ENCODE results near the gene EFNA1. TPM values are rescaled to one million over a fixed set of nuclear protein-coding genes. Genes with fewer than 3 reads are reported as not detected.

EFNA1 gene
- total and polyA plus RNA-seq, 2 of the 13 experiments (the other 11 are each of a cell fraction or from before 2014, with no cell fraction given): 81.8 to 874 TPM

GRCh38 chr1:155139895-155140629, 12.4 kb downstream of the EFNA1 start, which contains the start of gene DPM3 (continued):
- TF ChIP-seq MXI1 (IDR thresholded peaks at IDR 0.05; ENCODE audit: borderline replicate concordance, low read depth, low read length): no peak; the same call in 2 of the 3 replicates
- 0 out of 2 replicates have a peak, but pooled peaks have one; percentile 14 for TF ChIP-seq CAMTA2 (CRISPR knock-in tag; IDR thresholded peaks at IDR 0.05; ENCODE audit: borderline replicate concordance)
- TF ChIP-seq TCF7L2 (IDR thresholded peaks at IDR 0.05; ENCODE audit: low read depth, low read length): no peak
- 0 out of 2 replicates have a peak, but pooled peaks have one; percentile 37 for TF ChIP-seq TSC22D2 (CRISPR knock-in tag; IDR thresholded peaks at IDR 0.05; ENCODE audit: borderline replicate concordance)
- TF ChIP-seq, protein P1, sequence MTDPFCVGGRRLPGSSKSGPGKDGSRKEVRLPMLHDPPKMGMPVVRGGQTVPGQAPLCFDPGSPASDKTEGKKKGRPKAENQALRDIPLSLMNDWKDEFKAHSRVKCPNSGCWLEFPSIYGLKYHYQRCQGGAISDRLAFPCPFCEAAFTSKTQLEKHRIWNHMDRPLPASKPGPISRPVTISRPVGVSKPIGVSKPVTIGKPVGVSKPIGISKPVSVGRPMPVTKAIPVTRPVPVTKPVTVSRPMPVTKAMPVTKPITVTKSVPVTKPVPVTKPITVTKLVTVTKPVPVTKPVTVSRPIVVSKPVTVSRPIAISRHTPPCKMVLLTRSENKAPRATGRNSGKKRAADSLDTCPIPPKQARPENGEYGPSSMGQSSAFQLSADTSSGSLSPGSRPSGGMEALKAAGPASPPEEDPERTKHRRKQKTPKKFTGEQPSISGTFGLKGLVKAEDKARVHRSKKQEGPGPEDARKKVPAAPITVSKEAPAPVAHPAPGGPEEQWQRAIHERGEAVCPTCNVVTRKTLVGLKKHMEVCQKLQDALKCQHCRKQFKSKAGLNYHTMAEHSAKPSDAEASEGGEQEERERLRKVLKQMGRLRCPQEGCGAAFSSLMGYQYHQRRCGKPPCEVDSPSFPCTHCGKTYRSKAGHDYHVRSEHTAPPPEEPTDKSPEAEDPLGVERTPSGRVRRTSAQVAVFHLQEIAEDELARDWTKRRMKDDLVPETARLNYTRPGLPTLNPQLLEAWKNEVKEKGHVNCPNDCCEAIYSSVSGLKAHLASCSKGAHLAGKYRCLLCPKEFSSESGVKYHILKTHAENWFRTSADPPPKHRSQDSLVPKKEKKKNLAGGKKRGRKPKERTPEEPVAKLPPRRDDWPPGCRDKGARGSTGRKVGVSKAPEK (CRISPR knock-in tag; IDR thresholded peaks at IDR 0.05; ENCODE audit: borderline replicate concordance): no peak
- no peak for TF ChIP-seq ZNF672 (CRISPR knock-in tag; IDR thresholded peaks at IDR 0.05)
- TF ChIP-seq ZNF10 (CRISPR knock-in tag; IDR thresholded peaks at IDR 0.05; ENCODE audit: borderline replicate concordance, low read depth): no peak
- peak; percentile 72; the same call in 1 of the 2 replicates for TF ChIP-seq YEATS2 (CRISPR knock-in tag; IDR thresholded peaks at IDR 0.05; ENCODE audit: borderline replicate concordance)
- TF ChIP-seq, protein P2, sequence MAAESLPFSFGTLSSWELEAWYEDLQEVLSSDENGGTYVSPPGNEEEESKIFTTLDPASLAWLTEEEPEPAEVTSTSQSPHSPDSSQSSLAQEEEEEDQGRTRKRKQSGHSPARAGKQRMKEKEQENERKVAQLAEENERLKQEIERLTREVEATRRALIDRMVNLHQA (CRISPR knock-in tag; IDR thresholded peaks at IDR 0.05): no peak
- TF ChIP-seq HES4 (CRISPR knock-in tag; IDR thresholded peaks at IDR 0.05; ENCODE audit: borderline replicate concordance): no peak
- peak; percentile 71; the same call in 1 of the 2 replicates for TF ChIP-seq PHF8 (CRISPR knock-in tag; IDR thresholded peaks at IDR 0.05)
- peak; percentile 62 for TF ChIP-seq RBM39 (IDR thresholded peaks at IDR 0.05; ENCODE audit: low read depth, low read length, poor library complexity, severe bottlenecking)
- TF ChIP-seq, protein P3, sequence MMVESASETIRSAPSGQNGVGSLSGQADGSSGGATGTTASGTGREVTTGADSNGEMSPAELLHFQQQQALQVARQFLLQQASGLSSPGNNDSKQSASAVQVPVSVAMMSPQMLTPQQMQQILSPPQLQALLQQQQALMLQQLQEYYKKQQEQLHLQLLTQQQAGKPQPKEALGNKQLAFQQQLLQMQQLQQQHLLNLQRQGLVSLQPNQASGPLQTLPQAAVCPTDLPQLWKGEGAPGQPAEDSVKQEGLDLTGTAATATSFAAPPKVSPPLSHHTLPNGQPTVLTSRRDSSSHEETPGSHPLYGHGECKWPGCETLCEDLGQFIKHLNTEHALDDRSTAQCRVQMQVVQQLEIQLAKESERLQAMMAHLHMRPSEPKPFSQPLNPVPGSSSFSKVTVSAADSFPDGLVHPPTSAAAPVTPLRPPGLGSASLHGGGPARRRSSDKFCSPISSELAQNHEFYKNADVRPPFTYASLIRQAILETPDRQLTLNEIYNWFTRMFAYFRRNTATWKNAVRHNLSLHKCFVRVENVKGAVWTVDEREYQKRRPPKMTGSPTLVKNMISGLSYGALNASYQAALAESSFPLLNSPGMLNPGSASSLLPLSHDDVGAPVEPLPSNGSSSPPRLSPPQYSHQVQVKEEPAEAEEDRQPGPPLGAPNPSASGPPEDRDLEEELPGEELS (CRISPR knock-in tag; IDR thresholded peaks at IDR 0.05): no peak
- TF ChIP-seq ZNF12 (CRISPR knock-in tag; IDR thresholded peaks at IDR 0.05): peak; percentile 10; the same call in 1 of the 2 replicates
- peak; percentile 29 for TF ChIP-seq POGK (CRISPR knock-in tag; conservative IDR thresholded peaks at IDR 0.05)
- no peak for TF ChIP-seq SMC3 (IDR thresholded peaks at IDR 0.05; ENCODE audit: low read length)
- TF ChIP-seq ZNF512 (CRISPR knock-in tag; IDR thresholded peaks at IDR 0.05): no peak
- no peak for TF ChIP-seq ZBTB7A (CRISPR knock-in tag; IDR thresholded peaks at IDR 0.05)
- no peak; the same call in 1 of the 2 replicates for TF ChIP-seq BRD4 (CRISPR knock-in tag; IDR thresholded peaks at IDR 0.05)
- peak; percentile 66 for TF ChIP-seq MED1 (CRISPR knock-in tag; IDR thresholded peaks at IDR 0.05)
- TF ChIP-seq ZFP62 (CRISPR knock-in tag; IDR thresholded peaks at IDR 0.05): no peak

All from HepG2 (cell line).